ENCODE measurements around the gene DAPL1. TPM values are rescaled to one million over a fixed set of nuclear protein-coding genes. Genes with fewer than 3 reads are reported as not detected.
A peak's percentile ranks its signal among the peaks of the same experiment; 100 is the strongest.

Gene DAPL1
- total RNA-seq, 1 donor from 2014 or later: not detected

GRCh38 chr2:158786897-158787296 is 8.2 kb upstream of the DAPL1 start:
- Histone ChIP-seq H3K4me3 (no peak overlapping the region), H3K9me3 (no peaks in the 10 kb centered on the region), H3K27ac (no peak overlapping the region), H3K27me3 (no peaks in the 10 kb centered on the region), H3K4me1 (no peaks in the 10 kb centered on the region), H3K36me3 (no peaks in the 10 kb centered on the region)
- intact Hi-C loops (cut with DNase I): no loop called here
- peak; percentile 23 for ATAC-seq
- no peak for DNase-seq
- TF ChIP-seq CTCF (IDR thresholded peaks at IDR 0.05): no peak

- Histone ChIP-seq H3K9me3 (no peaks in the 10 kb centered on the region), H3K27me3 (no peaks in the 10 kb centered on the region), H3K4me3 (no peak overlapping the region), H3K36me3 (no peaks in the 10 kb centered on the region), H3K4me1 (no peaks in the 10 kb centered on the region), H3K27ac (no peak overlapping the region)
- no peak for ATAC-seq
- intact Hi-C loops (cut with DNase I): no loop called here
- DNase-seq: no peak
- TF ChIP-seq CTCF (IDR thresholded peaks at IDR 0.05): no peak
Measured at GRCh38 chr2:158788951-158789350, 6.2 kb upstream of the DAPL1 start.

- ATAC-seq: no peak
- no peaks in the 10 kb centered on the region for H3K27me3 ChIP-seq
Measured at GRCh38 chr2:158796652-158797051, 1.5 kb downstream of the DAPL1 start.

GRCh38 chr2:158797963-158798700 is 3.0 kb downstream of the DAPL1 start:
- Histone ChIP-seq H3K36me3 (no peaks in the 10 kb centered on the region), H3K27ac (no peak overlapping the region), H3K9me3 (no peaks in the 10 kb centered on the region), H3K27me3 (no peaks in the 10 kb centered on the region), H3K4me3 (no peak overlapping the region), H3K4me1 (no peaks in the 10 kb centered on the region)
- no peak for TF ChIP-seq CTCF (IDR thresholded peaks at IDR 0.05)
- DNase-seq (no peak), ATAC-seq (no peak)
- intact Hi-C loops (cut with DNase I): no loop called here

More at GRCh38 chr2:158796652-158797051, 1.5 kb downstream of the DAPL1 start:
- no peaks in the 10 kb centered on the region for H3K36me3 ChIP-seq
- no peaks in the 10 kb centered on the region for H3K9me3 ChIP-seq
- intact Hi-C loops (cut with DNase I): no loop called here
- H3K27ac ChIP-seq: no peak overlapping the region
- H3K4me3 ChIP-seq: no peak overlapping the region
- DNase-seq: no peak
- TF ChIP-seq CTCF (IDR thresholded peaks at IDR 0.05): no peak
- H3K4me1 ChIP-seq: no peaks in the 10 kb centered on the region

GRCh38 chr2:158799181-158799580 is 4.1 kb downstream of the DAPL1 start:
- Histone ChIP-seq H3K4me1 (no peaks in the 10 kb centered on the region), H3K4me3 (no peak overlapping the region), H3K9me3 (no peaks in the 10 kb centered on the region), H3K27ac (no peak overlapping the region), H3K36me3 (no peaks in the 10 kb centered on the region), H3K27me3 (no peaks in the 10 kb centered on the region)
- intact Hi-C loops (cut with DNase I): no loop called here
- no peak for TF ChIP-seq CTCF (IDR thresholded peaks at IDR 0.05)
- ATAC-seq (no peak), DNase-seq (no peak)

All from upper lobe of right lung (tissue), 1 donor.